Stimulated activated CD4-positive, alpha-beta T cell treated with anti-CD3 and anti-CD28 coated beads, Interleukin-12 subunit alpha, Interleukin-12 subunit beta, amount 100 ng/mL, for 24 hours (primary cell): ENCODE measurements around the gene PON1.

Experiments used
- DNase-seq, 2 experiments: peaks; one replicate each; pipeline ENCODE4 v3.0.0-alpha.2; 2020; ENCODE audit warnings: low read depth in 2 of 2

The PON1 gene

GRCh38 chr7:95324431-95324830 is at the start of gene PON1:
Gene PON1 (minus strand): TSS chr7:95324532. CDS start chr7:95324475, 57 bp downstream.
- no peak for DNase-seq

- DNase-seq: no peak
These were observed 49.0 kb upstream of the PON1 start for GRCh38 chr7:95373323-95373722.

DNA sequence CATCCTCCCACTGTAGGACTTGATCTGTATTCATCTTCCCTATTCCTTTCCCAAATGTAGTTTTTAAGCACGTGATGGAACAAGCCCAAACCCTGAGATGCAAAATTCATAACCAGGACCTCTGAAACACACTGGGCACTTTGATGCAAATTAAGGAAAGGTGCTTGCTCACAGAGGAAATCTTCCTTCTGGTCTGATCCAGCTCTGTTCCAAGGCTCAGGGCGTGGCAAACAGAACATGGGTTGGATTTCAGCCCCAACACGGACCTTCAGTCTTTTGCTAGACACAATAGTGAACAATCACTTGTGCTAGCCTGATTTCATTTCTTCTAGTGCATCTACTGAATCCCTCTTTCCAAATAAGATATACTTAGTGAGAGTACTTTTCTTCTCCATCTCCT is 43.9 kb upstream of the PON1 start:
- DNase-seq: no peak

GRCh38 chr7:95367606-95368005 is 43.3 kb upstream of the PON1 start:
- DNase-seq: no peak

DNA sequence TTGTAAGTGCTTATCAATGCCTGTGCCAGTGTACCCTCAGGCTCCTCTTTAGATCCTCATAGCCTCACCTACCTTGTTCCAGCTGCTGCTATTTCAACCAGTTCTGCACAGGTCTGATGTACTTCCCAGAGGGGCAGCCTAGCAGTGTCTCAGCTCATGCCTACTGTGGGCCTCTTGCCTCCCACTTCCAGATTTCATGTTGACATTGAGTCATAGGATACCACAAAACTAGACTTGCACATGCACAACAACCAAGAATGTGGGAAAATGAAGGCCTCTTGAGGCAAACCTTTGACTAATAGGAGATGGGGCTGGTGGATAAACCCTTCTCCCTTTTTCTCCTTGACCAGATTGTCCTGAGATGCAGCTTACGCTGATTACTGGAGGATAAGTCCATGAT is 40.8 kb upstream of the PON1 start:
- no peak for DNase-seq

DNA sequence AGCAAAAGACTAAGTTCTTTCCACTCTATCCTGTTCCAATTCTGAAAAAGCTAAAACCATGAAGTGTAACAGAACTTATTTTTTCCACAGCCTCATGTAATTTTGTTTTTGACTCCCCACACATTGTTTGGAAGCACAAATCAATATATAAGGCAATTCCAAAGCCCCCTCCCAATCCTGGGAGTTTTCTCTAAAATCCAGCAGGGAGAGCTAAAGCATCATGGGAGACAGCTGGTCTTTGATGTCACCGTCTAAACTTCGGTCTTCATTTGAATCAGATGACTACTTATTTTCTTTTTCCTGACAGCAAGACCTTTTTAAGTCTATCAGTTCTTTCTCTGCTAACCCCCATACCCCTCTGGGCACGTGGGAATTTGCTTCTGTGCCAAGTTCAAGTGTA is 33.3 kb upstream of the PON1 start:
- no peak for DNase-seq

GRCh38 chr7:95342642-95343307 is 18.4 kb upstream of the PON1 start:
- no peak for DNase-seq

GRCh38 chr7:95342029-95342428 is 17.7 kb upstream of the PON1 start:
- no peak for DNase-seq

DNA sequence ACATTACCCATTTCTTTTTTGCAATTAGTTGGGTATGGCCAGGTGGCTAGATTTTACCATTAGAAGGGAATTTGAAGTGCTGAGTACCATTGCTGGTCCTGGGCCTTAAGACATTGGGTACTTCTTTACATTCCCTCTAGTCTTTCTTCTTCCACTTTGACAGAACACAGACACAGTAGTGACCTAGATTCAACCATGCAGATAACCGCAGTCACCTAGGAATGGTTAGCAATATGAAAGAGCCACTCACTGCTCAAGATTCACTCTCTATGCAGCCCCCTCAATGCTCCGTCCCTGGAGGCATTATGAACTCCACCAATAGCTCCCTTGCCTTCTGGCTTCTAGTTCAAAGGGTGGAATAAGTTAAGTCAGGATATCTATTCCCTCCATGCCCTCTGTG is 16.2 kb upstream of the PON1 start:
- no peak for DNase-seq

GRCh38 chr7:95338832-95339231 is 14.5 kb upstream of the PON1 start:
- no peak for DNase-seq

DNA sequence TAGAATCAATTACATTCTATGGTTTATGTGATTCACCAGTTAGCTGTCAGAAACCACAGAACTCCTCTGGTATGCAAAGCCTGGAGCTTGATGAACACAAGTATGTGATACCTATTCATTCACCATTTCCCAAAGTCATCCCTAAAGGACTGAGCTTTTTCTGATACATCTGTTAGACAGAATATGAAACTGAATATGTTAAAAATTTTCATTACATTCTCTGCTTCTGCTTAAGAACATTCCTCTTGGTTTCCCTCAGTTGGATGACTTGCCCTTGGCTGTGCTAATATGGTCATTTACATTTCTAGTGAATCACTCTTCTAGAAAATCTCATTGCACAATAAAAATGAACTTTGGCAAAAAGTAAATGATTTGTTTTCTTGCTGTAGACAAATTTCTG is 10.8 kb upstream of the PON1 start:
- DNase-seq: no peak

GRCh38 chr7:95334447-95334846 is 10.1 kb upstream of the PON1 start:
- DNase-seq: no peak

- no peak for DNase-seq
These were observed 6.6 kb upstream of the PON1 start for GRCh38 chr7:95330961-95331337.

DNA sequence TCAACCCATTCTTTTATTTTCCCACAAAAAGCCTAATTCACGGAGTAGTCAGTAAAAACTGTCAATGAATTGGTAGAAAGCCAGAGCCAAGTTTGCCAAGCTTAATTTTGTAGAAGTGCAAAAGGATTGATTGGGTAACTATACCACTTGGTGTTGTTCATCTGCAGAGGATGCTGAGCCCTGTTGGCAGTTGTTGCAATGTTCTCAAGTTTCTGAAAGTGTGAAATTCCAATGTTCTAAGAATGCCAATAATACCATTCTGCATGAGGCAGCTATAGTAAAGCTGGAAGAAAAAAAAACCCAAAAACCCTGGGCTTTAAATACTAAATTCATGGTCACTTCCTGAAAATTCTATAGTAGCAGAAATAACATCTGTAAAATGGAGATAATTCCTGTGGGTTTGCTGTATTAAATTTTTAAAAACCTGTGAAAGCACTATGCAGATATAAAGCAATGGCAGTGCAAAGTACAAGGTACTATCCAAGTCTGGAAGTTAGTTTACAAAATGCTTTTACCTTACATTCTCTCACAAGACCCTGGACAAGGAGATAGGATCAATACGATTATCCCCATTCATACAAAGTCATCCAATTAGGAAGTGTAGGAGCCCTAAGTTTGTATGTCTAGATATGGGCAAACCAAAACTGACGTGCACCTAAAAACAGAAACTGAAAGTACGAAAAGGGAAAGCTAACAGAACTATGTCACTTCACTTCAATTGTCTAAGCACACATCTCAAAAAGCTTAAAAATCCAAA is 6.0 kb upstream of the PON1 start:
- DNase-seq: no peak

- DNase-seq: no peak
These were observed 3.0 kb upstream of the PON1 start for GRCh38 chr7:95327356-95327755.

- DNase-seq: no peak
These were observed 762 bp downstream of the PON1 start for GRCh38 chr7:95323410-95324129.

- DNase-seq: no peak
These were observed 1.5 kb downstream of the PON1 start for GRCh38 chr7:95322854-95323253.

GRCh38 chr7:95322396-95322795 is 1.9 kb downstream of the PON1 start:
- no peak for DNase-seq

- no peak for DNase-seq
These were observed 2.6 kb downstream of the PON1 start for GRCh38 chr7:95321720-95322119.

DNA sequence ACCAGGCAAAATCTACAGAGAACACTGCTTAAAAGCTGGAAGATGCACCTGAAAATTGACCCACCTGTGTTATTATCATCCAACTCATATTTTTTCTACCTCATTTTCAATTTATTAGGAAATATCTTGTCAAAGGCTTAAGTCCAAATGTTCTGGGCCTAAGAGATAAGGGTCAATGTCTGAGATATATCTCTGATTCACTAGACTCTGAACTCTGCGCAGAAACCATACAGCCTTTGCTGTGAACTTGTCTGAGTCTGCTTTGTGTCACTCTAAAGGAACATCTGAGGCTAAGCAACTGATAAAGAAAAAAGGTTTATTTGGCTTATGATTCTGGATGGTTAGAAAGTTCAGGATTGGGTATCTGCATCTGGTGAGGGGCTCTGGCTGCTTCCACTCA is 3.7 kb downstream of the PON1 start:
- DNase-seq: no peak

DNA sequence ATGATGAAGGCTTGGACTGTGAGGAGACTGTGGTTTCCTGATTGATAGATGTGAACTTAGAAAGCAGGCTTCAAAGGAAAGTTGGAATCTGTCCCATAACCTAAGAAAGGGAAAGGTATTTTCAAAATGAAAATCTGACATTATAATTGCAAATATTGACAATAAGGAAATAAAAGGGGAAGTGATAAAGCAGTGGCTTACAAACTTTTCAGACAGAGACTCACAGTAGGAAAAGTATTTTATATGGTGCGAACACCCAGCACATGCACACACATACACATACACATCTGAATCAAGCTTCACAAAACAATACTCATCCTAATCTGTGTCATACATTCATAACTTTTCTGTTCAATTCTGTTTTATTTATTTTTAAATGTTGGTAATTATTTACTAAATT is 4.8 kb downstream of the PON1 start:
- no peak for DNase-seq

DNA sequence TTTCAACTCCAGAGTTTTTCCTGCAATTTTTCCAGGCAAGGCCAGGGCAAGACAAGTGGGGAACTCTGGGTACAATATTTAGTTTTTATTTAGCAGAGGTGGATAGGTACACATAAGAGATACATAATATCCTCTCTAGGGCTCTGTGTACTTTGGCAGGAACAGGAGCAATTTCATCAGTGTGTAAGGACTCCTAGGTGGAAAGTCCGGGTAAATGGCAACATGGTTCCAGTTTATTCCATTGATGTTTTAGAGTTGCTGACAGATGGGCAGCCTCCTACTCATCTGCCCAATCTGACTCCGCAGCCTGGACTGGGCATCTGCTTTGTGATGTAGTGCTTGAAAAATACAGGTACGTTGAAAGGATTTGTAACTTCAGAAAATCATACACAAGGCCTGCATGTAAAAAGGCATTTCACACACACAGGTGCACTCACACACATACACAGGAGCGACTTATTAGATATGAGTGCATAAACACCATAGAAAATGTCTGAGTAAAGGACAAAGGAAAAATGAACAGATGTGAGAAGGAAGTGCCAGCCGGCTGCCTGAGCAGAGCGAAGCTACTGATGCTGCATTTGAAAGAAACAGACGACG is 5.7 kb downstream of the PON1 start:
- DNase-seq: no peak

GRCh38 chr7:95317966-95318365 is 6.4 kb downstream of the PON1 start:
- no peak for DNase-seq
